Activated CD4-positive, alpha-beta memory T cell treated with anti-CD3 and anti-CD28 coated beads, Interleukin-2, amount 10 ng/mL, durations not matched to agents 7 days and 5 days (primary cell): ENCODE measurements around the gene SYT5. TPM values are rescaled to one million over a fixed set of nuclear protein-coding genes. Genes with fewer than 3 reads are reported as not detected.
A peak's percentile ranks its signal among the peaks of the same experiment; 100 is the strongest.
"Not testable (repeated sequence)": the region's sequence is repeated elsewhere in the genome, so short reads cannot be mapped to it uniquely, and the experiment has no call there.

Experiments used
- CTCF ChIA-PET: fragments of 350-600 bp; sonication (Branson Sonifier 250); formaldehyde crosslinking; loops from one replicate; lab custom pipeline; 2021; ENCODE audit warnings: antibody characterized with exemption, inconsistent platforms; lab: Charles Lee
- POLR2A ChIA-PET: fragments of 350-600 bp; sonication (Branson Sonifier 250); formaldehyde crosslinking; loops from one replicate; lab custom pipeline; 2021; ENCODE audit warnings: antibody characterized with exemption; lab: Charles Lee
- DNase-seq: peaks from one replicate; pipeline ENCODE4 v3.0.0-alpha.2; 2020
- H3K27ac Mint-ChIP-seq: one replicate; pipeline ENCODE4 v1.8.0; 2021; ENCODE audit warnings: mild to moderate bottlenecking, mixed read lengths
- H3K27me3 Mint-ChIP-seq: one replicate; pipeline ENCODE4 v1.8.0; 2021; ENCODE audit warnings: mixed read lengths
- H3K36me3 Mint-ChIP-seq: one replicate; pipeline ENCODE4 v1.8.0; 2021; ENCODE audit warnings: low read depth, mixed read lengths
- H3K4me1 Mint-ChIP-seq: one replicate; pipeline ENCODE4 v1.8.0; 2021; ENCODE audit warnings: mixed read lengths
- H3K4me3 Mint-ChIP-seq: one replicate; pipeline ENCODE4 v1.8.0; 2021; ENCODE audit warnings: mild to moderate bottlenecking, mixed read lengths
- H3K9me3 Mint-ChIP-seq: one replicate; pipeline ENCODE4 v1.8.0; 2021; ENCODE audit warnings: mixed read lengths
- total RNA-seq, 2 experiments: library from RNA; stranded (reverse); gene quantifications; one replicate each; pipeline ENCODE4 v1.2.3, GENCODE V29; 2021

SYT5 gene
- total RNA-seq, 2 experiments from 2014 or later = not detected

DNA sequence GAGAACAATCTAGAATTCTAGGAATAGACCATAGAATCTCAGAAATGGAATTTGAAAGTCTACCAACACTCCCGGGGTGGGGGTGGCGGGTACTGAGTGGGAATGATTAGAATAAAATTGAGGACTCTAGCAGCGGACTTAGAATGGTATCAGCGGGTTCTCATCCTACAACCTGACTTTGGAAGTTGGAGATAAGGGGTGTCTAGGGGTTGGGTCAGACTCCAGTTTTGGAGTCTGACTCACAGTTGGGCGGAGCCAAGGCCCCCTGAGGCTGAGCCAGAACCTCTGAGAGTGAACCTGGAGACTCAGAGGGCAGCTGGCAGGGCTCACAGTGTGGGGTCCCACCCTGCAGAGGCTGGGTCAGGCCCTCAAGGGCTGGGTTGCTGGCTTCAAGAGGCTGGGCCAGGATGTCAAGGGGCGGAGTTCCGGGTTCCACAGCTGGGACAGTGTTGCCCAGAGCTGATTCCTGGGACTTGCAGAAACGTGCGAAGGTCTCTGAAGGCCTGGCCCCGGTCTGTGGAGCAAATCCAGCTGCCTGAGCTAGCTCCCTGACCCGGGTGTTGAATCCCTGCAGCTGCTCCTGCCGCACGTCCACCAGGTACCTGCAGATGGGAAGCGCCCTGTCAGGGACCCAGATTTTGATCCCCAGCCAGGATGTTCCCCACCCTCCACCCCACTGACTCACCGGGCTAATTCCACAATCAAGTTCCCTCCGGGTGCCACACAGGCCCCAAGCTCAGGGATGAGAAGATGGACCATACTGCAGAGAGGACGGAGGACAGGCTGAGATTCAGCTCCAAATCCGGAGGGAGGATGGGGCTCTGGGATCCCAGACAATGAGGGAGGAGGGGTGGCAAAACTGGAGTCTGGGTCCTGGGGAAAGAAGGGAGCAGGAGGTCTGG, 21.0 kb downstream of the SYT5 start:
- H3K36me3 Mint-ChIP-seq = no peaks in the 10 kb centered on the region
- peaks cover 4% of the 10 kb centered on the region for H3K9me3 Mint-ChIP-seq
- POLR2A ChIA-PET = no interaction called here
- DNase-seq = no peak
- H3K4me3 Mint-ChIP-seq = no peak overlapping the region
- peaks cover 9% of the 10 kb centered on the region for H3K4me1 Mint-ChIP-seq
- CTCF ChIA-PET = interaction anchor here (0.9 to 2.5 kb wide), 11 partner anchors 8 to 278 kb away, joined by 3 to 12 read pairs (median 7); partner anchors contain the start of gene RDH13
- peaks cover 26% of the 10 kb centered on the region for H3K27me3 Mint-ChIP-seq
- no peak overlapping the region for H3K27ac Mint-ChIP-seq

DNA sequence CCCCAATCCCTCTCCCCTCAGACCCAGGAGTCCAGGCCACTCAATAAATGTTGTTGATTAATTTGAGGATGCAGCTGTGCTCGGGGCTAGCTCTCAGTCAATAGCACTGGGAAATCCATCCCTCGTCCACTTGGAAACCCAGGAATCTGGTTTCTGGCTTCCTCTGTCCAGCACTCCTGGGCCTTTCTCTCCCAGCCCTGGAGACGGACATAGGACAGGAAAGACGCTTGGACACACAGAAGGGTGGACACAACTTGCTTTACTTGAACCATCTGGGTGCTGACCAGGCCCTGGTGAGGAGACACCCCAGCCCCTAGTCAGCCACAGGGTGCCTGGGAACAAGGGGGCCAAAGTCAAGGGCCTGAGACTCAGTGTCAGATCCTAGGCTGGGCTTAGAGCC, 21.7 kb downstream of the SYT5 start:
- ChIA-PET POLR2A (no interaction called here), CTCF (no interaction called here)
- no peaks in the 10 kb centered on the region for H3K36me3 Mint-ChIP-seq

DNA sequence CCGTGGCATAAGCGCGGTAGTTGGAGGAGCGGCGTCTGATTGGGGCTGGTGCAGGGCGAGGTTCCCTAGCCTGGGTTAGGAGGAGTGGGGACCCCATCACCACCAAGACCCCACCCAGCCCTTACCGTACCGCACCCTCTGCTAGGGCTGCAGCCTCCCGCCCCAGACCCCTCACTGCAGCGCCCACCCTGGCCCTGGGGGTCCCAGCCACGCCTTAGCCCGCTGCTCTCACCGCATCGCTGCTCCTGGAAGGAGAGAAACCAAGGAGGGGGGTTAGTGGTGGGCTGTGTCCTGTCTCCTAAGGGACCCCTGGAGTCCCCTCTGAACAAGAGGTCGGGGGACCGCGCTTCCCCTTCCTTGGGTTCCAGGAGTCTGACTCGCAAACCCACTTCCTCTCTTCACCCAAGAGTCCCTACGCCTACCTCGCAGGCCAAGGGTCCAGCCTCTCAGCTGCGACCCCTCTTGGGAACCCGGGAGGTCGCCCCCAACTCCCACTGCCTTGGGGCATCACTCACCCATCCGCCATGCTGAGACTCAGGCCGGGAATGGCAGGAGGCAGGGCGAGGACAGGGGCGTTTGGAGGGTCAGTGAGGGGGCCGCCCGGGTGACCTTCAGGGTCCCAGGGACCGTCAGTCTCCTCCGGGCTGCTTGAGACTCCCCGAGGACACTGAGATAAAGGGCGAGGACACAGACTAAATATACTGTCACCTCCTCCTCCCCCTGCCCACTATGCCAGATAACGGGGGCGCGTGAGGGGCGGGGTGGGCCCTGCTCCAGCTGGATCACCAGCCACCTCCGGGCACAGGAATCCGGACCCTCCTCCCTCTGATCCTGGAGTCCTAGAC, 22.8 kb downstream of the SYT5 start, which contains the start of gene TNNI3:
Gene TNNI3 (minus strand): TSS at position 669 of the 845 bp plus-strand sequence. CDS start 143 bp downstream, at position 526.
- no peak for DNase-seq
- POLR2A ChIA-PET = no interaction called here
- CTCF ChIA-PET = no interaction called here
- no peak within 1 kb of the TSS for H3K4me3 Mint-ChIP-seq
- peaks cover 22% of the 10 kb centered on the region for H3K27me3 Mint-ChIP-seq
- H3K4me1 Mint-ChIP-seq = peaks cover 16% of the 10 kb centered on the region
- no peaks in the 10 kb centered on the region for H3K36me3 Mint-ChIP-seq
- peaks cover 6% of the 10 kb centered on the region for H3K9me3 Mint-ChIP-seq
- H3K27ac Mint-ChIP-seq = no peak within 1 kb of the TSS

More for the DNA sequence above, 21.7 kb downstream of the SYT5 start:
- Mint-ChIP-seq H3K27ac (no peak overlapping the region), H3K27me3 (peaks cover 22% of the 10 kb centered on the region), H3K4me1 (peaks cover 14% of the 10 kb centered on the region), H3K9me3 (peaks cover 4% of the 10 kb centered on the region), H3K4me3 (no peak overlapping the region)
- no peak for DNase-seq

DNA sequence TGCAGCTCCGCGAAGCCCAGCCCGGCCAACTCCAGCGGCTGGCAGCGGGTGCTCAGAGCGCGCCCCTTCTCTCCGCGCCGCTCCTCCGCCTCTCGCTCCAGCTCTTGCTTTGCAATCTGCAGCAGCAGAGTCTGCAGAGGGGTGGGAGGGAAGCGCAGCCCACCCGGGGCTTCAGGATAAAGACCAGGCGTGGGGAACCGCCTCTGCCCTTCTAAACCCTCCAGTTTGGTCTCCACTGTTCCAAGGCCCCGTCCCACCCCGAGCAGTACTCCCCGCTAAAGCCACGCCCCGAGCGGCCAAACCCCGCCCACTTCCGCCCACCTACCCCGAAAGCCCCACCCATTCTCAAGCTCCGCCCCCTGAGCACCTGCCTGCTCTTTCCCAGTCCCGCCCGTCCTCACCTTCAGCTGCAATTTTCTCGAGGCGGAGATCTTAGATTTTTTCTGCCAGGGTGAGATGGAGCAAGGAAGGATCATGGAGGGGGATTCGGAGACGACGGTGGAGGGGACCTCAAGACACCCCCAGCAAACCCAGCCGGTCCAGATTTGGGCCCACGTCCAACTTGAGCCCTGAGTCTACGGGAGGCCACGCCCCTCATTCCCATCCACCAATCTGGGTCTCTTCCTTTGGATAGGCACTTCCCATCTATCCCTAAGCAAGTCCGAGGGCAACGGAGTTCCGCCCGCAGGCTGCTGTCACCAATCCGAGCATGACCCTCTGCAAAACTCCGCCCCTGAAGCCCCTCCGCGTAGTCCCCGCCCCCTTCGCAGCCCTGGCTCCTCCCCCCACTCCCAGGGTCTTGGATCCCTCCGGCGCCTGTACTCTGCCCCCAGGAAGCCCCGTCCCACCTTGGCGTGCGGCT, 23.7 kb downstream of the SYT5 start:
- peaks cover 23% of the 10 kb centered on the region for H3K27me3 Mint-ChIP-seq
- peaks cover 21% of the 10 kb centered on the region for H3K4me1 Mint-ChIP-seq
- H3K4me3 Mint-ChIP-seq = no peak overlapping the region
- peaks cover 11% of the 10 kb centered on the region for H3K9me3 Mint-ChIP-seq
- DNase-seq = peak; percentile 39
- no peak overlapping the region for H3K27ac Mint-ChIP-seq
- H3K36me3 Mint-ChIP-seq = no peaks in the 10 kb centered on the region
- ChIA-PET POLR2A (no interaction called here), CTCF (no interaction called here)

DNA sequence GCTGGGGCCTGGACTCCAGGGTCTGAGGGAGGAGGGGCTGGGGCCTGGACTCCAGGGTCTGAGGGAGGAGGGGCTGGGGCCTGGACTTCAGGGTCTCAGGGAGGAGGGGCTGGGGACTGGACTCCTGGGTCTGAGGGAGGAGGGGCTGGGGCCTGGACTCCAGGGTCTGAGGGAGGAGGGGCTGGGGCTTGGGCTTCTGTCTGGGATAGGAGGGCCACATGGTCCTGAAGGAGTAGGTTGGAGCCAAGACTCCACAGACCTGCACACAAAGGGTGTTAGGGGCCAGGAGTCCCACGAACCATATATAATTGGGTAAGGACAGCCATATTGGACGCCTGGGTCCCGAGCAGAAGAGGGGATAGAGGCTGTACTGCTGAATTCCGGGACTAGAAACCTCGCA, 24.3 kb downstream of the SYT5 start:
- DNase-seq, POLR2A ChIA-PET, H3K27ac Mint-ChIP-seq, H3K4me3 Mint-ChIP-seq, H3K36me3 Mint-ChIP-seq, CTCF ChIA-PET: not testable (repeated sequence)
- Mint-ChIP-seq H3K4me1 (peaks cover 21% of the 10 kb centered on the region), H3K9me3 (peaks cover 11% of the 10 kb centered on the region), H3K27me3 (peaks cover 24% of the 10 kb centered on the region)

DNA sequence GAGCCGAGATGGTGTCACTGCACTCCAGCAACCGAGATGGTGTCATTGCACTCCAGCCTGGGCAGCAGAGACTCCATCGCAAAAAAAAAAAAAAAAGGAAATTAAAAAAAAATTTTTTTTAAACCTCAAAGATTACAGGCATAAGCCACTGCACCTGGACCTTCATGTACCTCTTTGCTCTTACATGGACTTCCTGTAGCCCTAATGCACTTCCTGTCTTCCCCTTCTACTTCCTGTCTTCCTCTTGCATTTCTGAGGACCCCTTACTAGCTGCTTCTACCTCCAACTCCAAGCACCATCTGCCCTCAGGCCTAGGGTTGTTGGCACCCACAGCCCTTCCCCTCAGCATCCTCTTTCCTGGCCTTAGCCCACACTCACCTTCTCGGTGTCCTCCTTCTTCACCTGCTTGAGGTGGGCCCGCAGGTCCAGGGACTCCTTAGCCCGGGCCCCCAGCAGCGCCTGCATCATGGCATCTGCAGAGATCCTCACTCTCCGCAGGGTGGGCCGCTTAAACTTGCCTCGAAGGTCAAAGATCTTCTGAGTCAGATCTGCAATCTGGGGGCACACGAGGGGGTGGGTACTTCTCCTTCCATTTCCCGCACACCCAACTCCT, 26.3 kb downstream of the SYT5 start:
- no peak for DNase-seq
- H3K36me3 Mint-ChIP-seq = no peaks in the 10 kb centered on the region
- H3K27ac Mint-ChIP-seq = no peak overlapping the region
- POLR2A ChIA-PET = no interaction called here
- CTCF ChIA-PET = no interaction called here
- H3K27me3 Mint-ChIP-seq = peaks cover 32% of the 10 kb centered on the region
- H3K9me3 Mint-ChIP-seq = peaks cover 11% of the 10 kb centered on the region
- peaks cover 21% of the 10 kb centered on the region for H3K4me1 Mint-ChIP-seq
- no peak overlapping the region for H3K4me3 Mint-ChIP-seq

DNA sequence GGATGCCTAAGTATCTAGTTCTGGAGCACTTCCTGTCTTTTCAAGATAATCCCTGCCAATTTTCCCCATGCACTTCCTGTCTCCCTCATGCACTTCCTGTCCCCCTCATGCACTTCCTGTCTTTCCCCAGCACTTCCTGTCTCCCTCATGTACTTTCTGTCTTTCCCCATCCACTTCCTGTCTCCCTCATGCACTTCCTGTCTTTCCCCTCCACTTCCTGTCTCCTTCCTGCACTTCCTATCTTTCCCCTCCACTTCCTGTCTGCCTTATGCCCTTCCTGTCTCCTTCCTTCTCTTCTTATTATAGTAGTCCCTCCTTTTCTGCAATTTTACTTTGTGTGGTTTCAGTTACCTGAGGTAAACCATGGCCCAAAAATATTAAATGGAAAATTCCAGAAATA, 28.1 kb downstream of the SYT5 start:
- peaks cover 33% of the 10 kb centered on the region for H3K27me3 Mint-ChIP-seq
- H3K9me3 Mint-ChIP-seq = peaks cover 11% of the 10 kb centered on the region
- H3K4me3 Mint-ChIP-seq = no peak overlapping the region
- peak overlapping the region; percentile 69 for H3K27ac Mint-ChIP-seq
- CTCF ChIA-PET = interaction anchor here (2.1 kb wide), 1 partner anchor 8 kb away, joined by 12 read pairs; no protein-coding TSS in a partner anchor
- H3K4me1 Mint-ChIP-seq = peaks cover 21% of the 10 kb centered on the region
- POLR2A ChIA-PET = no interaction called here
- no peaks in the 10 kb centered on the region for H3K36me3 Mint-ChIP-seq
- DNase-seq = no peak

DNA sequence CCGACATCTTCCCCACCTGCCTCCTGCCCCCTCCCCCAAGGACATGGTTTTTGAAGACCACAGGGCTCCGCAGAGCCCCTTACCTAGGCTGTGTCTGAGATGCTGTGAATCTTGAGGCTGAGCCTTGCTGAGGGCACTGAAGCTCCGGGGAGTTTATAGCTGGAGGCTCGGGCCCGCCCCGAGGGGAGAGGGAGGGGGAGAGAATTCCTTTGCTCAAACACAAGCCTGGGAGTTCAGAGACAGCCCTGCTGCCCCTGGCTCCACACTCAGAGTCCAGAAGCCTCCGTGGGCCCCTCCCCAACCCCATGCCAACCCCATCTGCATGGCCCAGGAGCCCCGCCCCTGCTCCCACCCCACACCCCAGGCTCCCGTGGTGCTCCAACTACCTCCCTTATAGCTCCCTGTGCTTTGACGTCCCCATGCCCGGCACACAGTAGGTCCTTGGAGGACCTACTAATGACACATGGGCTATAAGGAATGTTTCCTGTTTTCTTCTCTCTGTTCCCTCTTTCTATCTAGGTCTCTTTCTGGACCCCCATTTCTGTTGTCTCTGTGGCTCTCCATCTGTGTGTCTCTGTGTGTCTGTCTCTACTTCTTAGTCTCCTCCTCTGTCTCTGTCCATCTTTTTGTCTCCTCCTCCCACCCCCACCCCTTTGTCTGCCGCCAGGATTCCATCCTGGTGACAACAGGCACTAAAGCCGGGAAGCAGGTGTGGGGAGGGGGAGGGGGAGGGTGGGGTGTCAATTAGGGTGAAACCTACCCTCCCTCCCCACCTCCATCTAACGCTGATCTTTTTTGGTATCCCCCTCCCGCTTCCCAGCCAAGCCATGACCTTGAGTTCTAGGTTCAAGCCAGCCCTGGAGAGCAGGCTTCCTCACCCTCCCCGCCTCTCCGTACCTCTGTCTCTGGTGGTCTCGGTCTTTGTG, 30.7 kb downstream of the SYT5 start, which contains the start of gene TNNT1:
Gene TNNT1 (minus strand): TSS at position 129 of the 926 bp plus-strand sequence. CDS start 2,049 bp downstream, outside the sequence.
- CTCF ChIA-PET = no interaction called here
- Mint-ChIP-seq H3K4me3 (no peak within 1 kb of the TSS), H3K27me3 (peaks cover 38% of the 10 kb centered on the region), H3K9me3 (peaks cover 9% of the 10 kb centered on the region), H3K36me3 (no peaks in the 10 kb centered on the region), H3K27ac (no peak within 1 kb of the TSS), H3K4me1 (peaks cover 21% of the 10 kb centered on the region)
- POLR2A ChIA-PET = no interaction called here
- no peak for DNase-seq

DNA sequence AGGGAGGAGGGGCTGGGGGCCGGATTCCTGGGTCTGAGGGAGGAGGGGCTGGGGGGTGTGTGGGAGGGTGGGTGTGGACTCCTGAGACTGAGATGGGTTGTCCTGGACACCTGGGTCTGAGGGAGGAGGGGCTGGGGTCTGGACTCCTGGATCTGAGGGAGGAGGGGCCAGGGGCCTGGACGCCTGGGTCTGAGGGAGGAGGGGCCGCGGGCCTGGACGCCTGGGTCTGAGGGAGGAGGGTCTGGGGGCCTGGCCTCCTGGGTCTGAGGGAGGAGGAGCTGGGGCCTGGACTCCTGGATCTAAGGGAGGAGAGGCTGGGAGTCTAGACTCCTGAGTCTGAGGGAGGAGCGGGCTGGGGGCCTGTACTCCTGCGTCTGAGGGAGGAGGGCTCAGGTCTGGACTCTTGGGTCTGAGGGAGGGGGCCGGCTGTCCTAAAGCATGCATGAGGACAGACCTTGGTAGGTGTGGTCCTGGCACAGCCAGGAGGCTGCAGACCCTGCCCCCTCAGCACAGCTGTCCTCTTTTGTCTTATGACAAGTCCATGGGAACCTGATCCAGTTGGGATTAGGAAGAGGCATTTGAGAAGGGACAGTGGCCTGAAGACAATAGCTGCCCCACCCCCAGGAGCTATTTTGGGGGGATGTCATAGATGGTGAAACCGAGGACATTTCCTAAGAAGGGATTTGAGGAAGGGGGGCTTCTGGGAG, 32.4 kb downstream of the SYT5 start:
- Mint-ChIP-seq H3K27me3 (peaks cover 46% of the 10 kb centered on the region), H3K4me1 (peaks cover 13% of the 10 kb centered on the region), H3K36me3 (no peaks in the 10 kb centered on the region), H3K9me3 (peaks cover 7% of the 10 kb centered on the region), H3K27ac (no peak overlapping the region), H3K4me3 (no peak overlapping the region)
- POLR2A ChIA-PET = no interaction called here
- CTCF ChIA-PET = interaction anchor here (1.1 kb wide), 1 partner anchor 87 kb away, joined by 3 read pairs; no protein-coding TSS in a partner anchor
- DNase-seq = no peak

DNA sequence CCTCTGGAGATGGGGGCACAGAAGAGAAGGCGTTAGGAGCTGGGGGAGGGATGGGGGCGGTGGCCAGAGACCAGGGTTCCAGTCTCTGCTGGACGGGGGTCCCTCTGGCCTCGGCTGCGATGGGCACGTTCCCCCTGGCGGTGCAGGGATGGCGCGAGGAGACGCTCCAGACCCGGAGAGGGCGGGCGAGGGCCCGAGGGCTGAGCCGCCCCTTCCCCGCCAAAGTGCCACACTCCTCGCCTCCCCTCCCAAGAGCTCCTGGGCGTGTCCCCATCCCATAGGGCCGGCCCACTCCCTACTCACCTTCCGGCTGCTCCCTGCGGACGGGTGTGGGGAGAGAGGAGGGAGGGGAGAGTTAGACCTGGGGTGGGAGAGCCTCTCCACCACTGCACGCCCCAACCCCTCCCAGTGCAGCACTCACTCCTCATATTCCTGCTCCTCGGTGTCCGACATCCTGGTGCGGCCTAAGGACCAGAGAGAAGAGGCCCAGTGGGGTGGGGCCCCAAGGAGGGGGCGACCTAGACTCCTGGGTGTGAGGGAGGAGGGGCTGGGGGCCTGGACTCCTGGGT, 33.3 kb downstream of the SYT5 start:
- Mint-ChIP-seq H3K9me3 (peaks cover under 1% of the 10 kb centered on the region), H3K4me3 (no peak overlapping the region), H3K36me3 (no peaks in the 10 kb centered on the region), H3K27me3 (peaks cover 49% of the 10 kb centered on the region), H3K4me1 (peaks cover 6% of the 10 kb centered on the region), H3K27ac (no peak overlapping the region)
- ChIA-PET CTCF (interaction anchor here (0.5 to 1.1 kb wide), 4 partner anchors 13 to 357 kb away, joined by 3 to 6 read pairs (median 4); no protein-coding TSS in a partner anchor), POLR2A (no interaction called here)
- DNase-seq = no peak
